WERI-Rb-1 (cell line): ENCODE data around the gene PLEKHH2.

Experiments
- DNase-seq: peaks from one replicate; pipeline ENCODE4 v3.0.0-alpha.2; 2020
- H3K27ac ChIP-seq: fragments of 250-450 bp; sonication (Bioruptor Pico); 2 replicates; pipeline ENCODE4 v1.5.1; 2020; ENCODE audit warnings: mild to moderate bottlenecking, moderate library complexity
- H3K27me3 ChIP-seq: fragments of 250-450 bp; sonication (Bioruptor Pico); 2 replicates; pipeline ENCODE4 v1.5.1; 2021; ENCODE audit warnings: mild to moderate bottlenecking, low read depth, moderate library complexity; ENCODE audit not compliant: insufficient read depth, severe bottlenecking
- H3K36me3 ChIP-seq: fragments of 250-450 bp; sonication (Bioruptor Pico); 2 replicates; pipeline ENCODE4 v1.5.1; 2020; ENCODE audit warnings: mild to moderate bottlenecking, moderate library complexity
- H3K4me3 ChIP-seq: 2 replicates; pipeline ENCODE4 v1.5.1; 2011; ENCODE audit warnings: low read depth, mild to moderate bottlenecking, control low read depth, low read length
- H3K9me3 ChIP-seq: fragments of 250-450 bp; sonication (Bioruptor Pico); 2 replicates; pipeline ENCODE4 v1.5.1; 2021; ENCODE audit warnings: mild to moderate bottlenecking, moderate library complexity; ENCODE audit not compliant: severe bottlenecking
- TF ChIP-seq, protein P1 (sequence below): IDR thresholded peaks from 2 replicates; pipeline ENCODE4 v1.5.1; 2011; ENCODE audit warnings: low read depth, mild to moderate bottlenecking, control low read depth, inconsistent platforms, low read length

The PLEKHH2 gene

DNA sequence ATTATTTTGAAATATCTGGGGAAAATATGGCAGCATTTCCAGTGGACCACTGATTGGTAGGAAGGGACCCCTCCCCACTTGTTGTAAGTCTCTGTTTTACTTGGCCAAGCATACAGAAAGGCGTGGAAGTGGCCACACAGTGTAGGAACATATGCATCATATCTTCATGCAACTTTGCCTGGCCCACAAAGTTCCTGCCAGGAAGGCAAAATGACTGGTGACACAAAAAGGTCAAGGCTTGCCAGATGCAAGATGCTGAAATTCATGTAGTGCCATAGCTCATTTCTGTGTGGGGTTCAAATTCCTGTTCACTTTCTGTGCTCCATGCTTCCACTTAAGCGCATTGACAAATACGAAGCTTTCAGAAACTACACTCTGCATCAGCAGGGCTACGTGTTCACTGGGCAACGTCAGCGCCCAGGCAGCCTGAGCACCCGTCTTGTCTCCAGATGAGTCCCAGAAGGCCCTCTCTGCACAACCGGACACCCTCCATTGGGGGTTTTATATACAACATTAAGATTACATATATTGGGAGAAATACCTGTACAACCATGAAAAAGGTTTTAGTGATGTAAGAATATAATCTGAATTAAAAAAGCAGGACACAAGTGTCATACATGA lies 140.4 kb downstream of the PLEKHH2 start:
- no peaks in the 10 kb centered on the region for H3K36me3 ChIP-seq
- H3K27ac ChIP-seq = no peak overlapping the region
- no peaks in the 10 kb centered on the region for H3K9me3 ChIP-seq
- no peak for DNase-seq
- no peak overlapping the region for H3K4me3 ChIP-seq
- no peaks in the 10 kb centered on the region for H3K27me3 ChIP-seq
- TF ChIP-seq, protein P1, sequence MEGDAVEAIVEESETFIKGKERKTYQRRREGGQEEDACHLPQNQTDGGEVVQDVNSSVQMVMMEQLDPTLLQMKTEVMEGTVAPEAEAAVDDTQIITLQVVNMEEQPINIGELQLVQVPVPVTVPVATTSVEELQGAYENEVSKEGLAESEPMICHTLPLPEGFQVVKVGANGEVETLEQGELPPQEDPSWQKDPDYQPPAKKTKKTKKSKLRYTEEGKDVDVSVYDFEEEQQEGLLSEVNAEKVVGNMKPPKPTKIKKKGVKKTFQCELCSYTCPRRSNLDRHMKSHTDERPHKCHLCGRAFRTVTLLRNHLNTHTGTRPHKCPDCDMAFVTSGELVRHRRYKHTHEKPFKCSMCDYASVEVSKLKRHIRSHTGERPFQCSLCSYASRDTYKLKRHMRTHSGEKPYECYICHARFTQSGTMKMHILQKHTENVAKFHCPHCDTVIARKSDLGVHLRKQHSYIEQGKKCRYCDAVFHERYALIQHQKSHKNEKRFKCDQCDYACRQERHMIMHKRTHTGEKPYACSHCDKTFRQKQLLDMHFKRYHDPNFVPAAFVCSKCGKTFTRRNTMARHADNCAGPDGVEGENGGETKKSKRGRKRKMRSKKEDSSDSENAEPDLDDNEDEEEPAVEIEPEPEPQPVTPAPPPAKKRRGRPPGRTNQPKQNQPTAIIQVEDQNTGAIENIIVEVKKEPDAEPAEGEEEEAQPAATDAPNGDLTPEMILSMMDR = no peak

DNA sequence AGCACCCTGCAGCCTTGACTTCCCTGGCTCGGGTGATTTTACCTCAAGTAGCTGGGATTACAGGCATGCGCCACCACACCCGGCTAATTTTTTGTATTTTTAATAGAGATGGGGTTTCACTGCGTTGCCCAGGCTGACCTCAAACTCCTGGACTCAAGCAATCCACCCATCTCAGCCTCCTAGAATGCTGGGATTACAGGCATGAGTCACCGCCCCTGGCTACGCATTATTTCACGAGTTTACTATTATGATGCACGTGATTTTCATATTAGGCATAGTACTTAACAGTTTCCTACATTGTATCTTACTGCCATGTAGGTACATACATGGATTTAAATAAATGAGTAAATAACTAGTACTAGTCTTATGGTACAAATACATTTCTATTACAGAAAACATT lies 141.2 kb downstream of the PLEKHH2 start:
- Histone ChIP-seq H3K27ac (no peak overlapping the region), H3K36me3 (no peaks in the 10 kb centered on the region), H3K4me3 (no peak overlapping the region), H3K9me3 (no peaks in the 10 kb centered on the region), H3K27me3 (no peaks in the 10 kb centered on the region)
- no peak for DNase-seq
- TF ChIP-seq, protein P1 = no peak

DNA sequence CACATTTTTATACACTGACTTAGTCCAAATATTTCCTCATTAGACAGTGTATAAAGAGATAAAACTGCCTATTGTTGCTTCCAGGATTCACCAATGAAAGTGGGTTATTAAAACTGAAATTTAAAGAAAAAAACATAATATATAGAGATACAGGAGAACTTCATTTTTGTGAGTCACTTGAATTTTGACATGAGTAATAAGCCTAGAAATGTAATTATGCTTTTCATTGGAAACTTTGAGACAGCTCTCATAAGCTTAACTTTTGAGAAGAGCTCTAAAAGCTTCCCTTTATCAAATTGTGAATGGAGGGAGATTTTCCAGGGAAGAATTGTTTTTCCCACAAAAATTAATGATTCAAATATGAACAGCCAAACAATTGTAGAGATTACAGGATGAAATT lies 150.8 kb downstream of the PLEKHH2 start:
- H3K4me3 ChIP-seq = no peak overlapping the region
- no peak for DNase-seq
- H3K9me3 ChIP-seq = no peaks in the 10 kb centered on the region
- TF ChIP-seq, protein P1 = no peak
- H3K27me3 ChIP-seq = no peaks in the 10 kb centered on the region
- peaks cover 3% of the 10 kb centered on the region for H3K36me3 ChIP-seq
- H3K27ac ChIP-seq = no peak overlapping the region

DNA sequence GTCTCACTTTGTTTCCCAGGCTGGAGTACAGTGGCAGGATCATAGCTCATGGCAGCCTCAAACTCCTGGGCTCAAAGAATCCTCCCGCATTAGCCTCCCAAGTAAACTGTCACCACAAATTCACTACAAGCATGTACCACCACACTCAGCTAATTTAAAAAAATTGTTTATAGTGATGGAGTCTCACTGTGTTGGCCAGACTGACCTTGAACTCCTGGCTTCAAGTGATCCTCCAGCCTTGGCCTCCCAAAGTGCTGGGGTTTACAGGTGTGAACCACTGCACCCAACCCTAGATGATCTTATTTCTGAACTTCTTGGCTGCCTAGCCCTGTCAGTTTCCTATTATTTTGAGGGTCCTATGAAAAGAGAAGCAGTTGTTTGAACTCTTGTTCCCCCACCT lies 151.6 kb downstream of the PLEKHH2 start:
- peaks cover 3% of the 10 kb centered on the region for H3K36me3 ChIP-seq
- TF ChIP-seq, protein P1 = no peak
- no peaks in the 10 kb centered on the region for H3K27me3 ChIP-seq
- H3K9me3 ChIP-seq = no peaks in the 10 kb centered on the region
- DNase-seq = no peak
- no peak overlapping the region for H3K27ac ChIP-seq
- H3K4me3 ChIP-seq = no peak overlapping the region

DNA sequence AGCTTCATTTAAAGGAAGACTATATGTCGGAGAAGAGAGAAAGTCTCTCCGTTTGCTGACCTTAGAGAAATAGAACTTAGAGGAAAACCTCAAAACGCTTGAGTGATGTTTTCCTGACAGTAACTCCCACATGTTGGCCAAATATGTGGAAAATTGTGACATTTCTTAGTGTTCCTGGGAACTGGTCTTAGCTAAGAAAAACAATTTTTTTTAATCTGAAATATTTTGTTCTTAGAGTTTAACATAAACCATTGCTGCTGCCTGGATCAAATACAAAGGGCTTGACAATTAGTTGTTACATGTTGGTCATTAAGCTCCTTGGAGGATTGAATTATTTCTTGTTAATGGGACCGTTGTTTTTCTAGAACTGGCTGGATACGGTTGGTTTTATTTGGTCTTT lies 153.1 kb downstream of the PLEKHH2 start:
- H3K9me3 ChIP-seq = no peaks in the 10 kb centered on the region
- no peaks in the 10 kb centered on the region for H3K27me3 ChIP-seq
- no peaks in the 10 kb centered on the region for H3K36me3 ChIP-seq

More for the DNA sequence above, 153.1 kb downstream of the PLEKHH2 start:
- no peak overlapping the region for H3K27ac ChIP-seq
- TF ChIP-seq, protein P1 = no peak
- H3K4me3 ChIP-seq = no peak overlapping the region
- no peak for DNase-seq
